ENCODE data around the gene MEF2D. TPM values are rescaled to one million over a fixed set of nuclear protein-coding genes. Genes with fewer than 3 reads are reported as not detected.

The MEF2D gene
- total RNA-seq, 1 donor from 2014 or later, result 51.0 TPM

DNA sequence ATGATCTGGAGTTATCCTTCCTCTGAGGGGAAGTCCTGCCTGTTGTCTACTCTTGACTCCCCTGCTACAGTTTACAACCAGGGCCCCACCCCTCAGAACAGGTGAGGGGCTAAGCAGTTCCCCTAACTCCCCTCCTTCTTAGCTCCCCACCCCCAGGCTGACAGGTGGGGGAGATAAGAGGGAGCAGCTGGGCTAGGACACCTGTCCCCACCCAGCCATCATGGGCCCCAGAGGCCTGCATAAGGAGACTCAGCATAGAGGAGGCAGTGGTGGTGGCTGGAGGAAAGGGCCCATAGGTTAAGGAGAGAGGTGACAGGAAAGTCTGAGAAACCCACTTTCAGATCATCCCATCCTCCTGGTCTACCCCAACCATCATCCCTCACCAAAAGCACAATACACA is 6.8 kb downstream of the MEF2D start:
- no peak for TF ChIP-seq CTCF (IDR thresholded peaks at IDR 0.05)
- DNase-seq, result no peak
- Histone ChIP-seq H3K4me3 (no peak overlapping the region), H3K9me3 (no peaks in the 10 kb centered on the region), H3K4me1 (peaks cover 100% of the 10 kb centered on the region), H3K36me3 (peaks cover 17% of the 10 kb centered on the region), H3K27ac (peak overlapping the region; percentile 43), H3K27me3 (ENCODE audit: low read depth) (no peaks in the 10 kb centered on the region)
- intact Hi-C loops (cut with DNase I), result no loop called here
- ATAC-seq, result no peak

- Histone ChIP-seq H3K36me3 (peaks cover 22% of the 10 kb centered on the region), H3K4me3 (peak overlapping the region; percentile 25), H3K27me3 (ENCODE audit: low read depth) (no peaks in the 10 kb centered on the region), H3K9me3 (no peaks in the 10 kb centered on the region), H3K4me1 (peaks cover 100% of the 10 kb centered on the region), H3K27ac (peak overlapping the region; percentile 43)
- no peak for TF ChIP-seq CTCF (IDR thresholded peaks at IDR 0.05)
- ATAC-seq (peak in 1 of 2 donors; percentile 25), DNase-seq (no peak)
- intact Hi-C loops (cut with DNase I), result no loop called here
Measured at GRCh38 chr1:156493154-156493631, 7.4 kb downstream of the MEF2D start.

DNA sequence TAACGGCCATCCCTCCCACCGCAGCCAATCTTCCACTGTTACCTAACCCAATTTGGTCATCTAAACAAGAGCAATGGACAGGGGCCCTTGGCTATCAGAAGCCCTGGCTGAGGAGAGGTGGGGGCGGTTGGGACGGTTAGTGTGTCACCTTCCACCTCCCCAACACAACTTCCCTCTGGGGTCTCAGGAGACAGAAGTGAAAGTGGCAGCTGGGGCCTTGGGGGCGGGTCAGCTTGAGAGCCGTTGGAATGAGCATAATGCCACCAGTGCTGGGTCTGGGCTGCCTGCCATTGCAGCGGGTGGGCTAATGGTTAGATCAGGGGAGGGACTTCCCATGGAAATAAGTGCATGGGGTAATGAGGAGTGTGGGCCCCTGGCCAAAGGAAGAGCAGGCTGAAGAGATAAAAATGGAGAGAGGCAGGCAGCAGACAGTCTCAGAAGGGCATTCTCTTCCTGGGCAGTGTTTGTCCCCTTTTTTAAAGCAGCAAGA is 7.9 kb downstream of the MEF2D start:
- DNase-seq, result peak; percentile 64
- intact Hi-C loops (cut with DNase I), result no loop called here
- no peak for TF ChIP-seq CTCF (IDR thresholded peaks at IDR 0.05)
- H3K4me3 ChIP-seq, result no peak overlapping the region
- H3K27me3 ChIP-seq (ENCODE audit: low read depth), result no peaks in the 10 kb centered on the region
- no peak for ATAC-seq
- H3K9me3 ChIP-seq, result no peaks in the 10 kb centered on the region
- H3K4me1 ChIP-seq, result peaks cover 100% of the 10 kb centered on the region
- H3K36me3 ChIP-seq, result peaks cover 22% of the 10 kb centered on the region
- H3K27ac ChIP-seq, result peak overlapping the region; percentile 43

- TF ChIP-seq CTCF (IDR thresholded peaks at IDR 0.05), result no peak
- Histone ChIP-seq H3K36me3 (peaks cover 22% of the 10 kb centered on the region), H3K4me1 (peaks cover 99% of the 10 kb centered on the region), H3K4me3 (no peak overlapping the region), H3K27me3 (ENCODE audit: low read depth) (no peaks in the 10 kb centered on the region), H3K9me3 (no peaks in the 10 kb centered on the region), H3K27ac (no peak overlapping the region)
- no peak for ATAC-seq
- DNase-seq, result no peak
- intact Hi-C loops (cut with DNase I), result no loop called here
Measured at GRCh38 chr1:156492013-156492590, 8.5 kb downstream of the MEF2D start.

DNA sequence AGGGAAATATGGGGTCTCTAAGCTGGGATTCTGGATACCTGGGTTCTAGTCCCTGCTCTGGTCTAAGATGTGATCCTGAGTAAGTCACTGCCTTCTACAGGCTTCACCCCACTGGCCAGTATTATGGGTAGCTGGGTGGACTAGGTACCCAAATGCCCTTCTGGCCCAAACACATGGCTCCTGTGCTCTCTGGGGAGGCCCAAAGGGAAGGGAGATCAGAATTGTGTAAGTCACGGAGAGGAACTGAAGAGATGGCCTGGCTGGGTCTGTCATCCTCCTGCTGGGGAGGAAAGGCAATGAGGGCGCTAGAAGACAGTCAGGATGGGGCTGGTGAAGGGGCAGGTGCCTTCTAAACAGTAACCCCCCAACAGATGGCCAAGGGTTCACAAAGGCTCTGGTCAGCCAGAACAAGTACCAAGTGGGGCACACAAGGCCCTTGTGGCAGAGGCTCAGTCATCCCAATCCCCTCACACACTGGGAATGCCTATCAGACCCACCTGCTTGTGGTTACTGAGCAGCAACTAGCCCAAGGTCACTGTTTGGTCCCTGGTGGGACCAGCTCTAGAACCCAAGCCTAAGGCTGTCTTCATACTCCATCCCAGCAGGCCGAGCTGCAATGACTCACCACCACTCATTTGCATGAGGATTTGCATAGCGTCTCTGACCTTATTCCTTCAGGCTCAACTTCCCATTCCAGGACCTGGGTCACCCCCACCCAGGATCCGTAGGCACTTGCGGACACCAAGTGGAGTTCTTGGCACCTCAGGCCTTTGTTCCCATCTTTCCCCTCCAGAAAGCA is 9.2 kb downstream of the MEF2D start:
- TF ChIP-seq CTCF (IDR thresholded peaks at IDR 0.05), result no peak
- Histone ChIP-seq H3K27me3 (ENCODE audit: low read depth) (no peaks in the 10 kb centered on the region), H3K4me1 (peaks cover 95% of the 10 kb centered on the region), H3K36me3 (peaks cover 22% of the 10 kb centered on the region), H3K27ac (peak overlapping the region; percentile 61), H3K4me3 (peak overlapping the region; percentile 22), H3K9me3 (no peaks in the 10 kb centered on the region)
- DNase-seq (no peak), ATAC-seq (no peak)
- intact Hi-C loops (cut with DNase I), result no loop called here
